CD14-positive monocyte (primary cell): Measurements from ENCODE around the gene HNMT. TPM values are rescaled to one million over a fixed set of nuclear protein-coding genes. Genes with fewer than 3 reads are reported as not detected.

Experiments used
- DNase-seq, 3 donors: peaks; one replicate each; pipeline ENCODE4 v3.0.0-alpha.2; 2011 to 2022
- H2AFZ ChIP-seq: 2 replicates; pipeline ENCODE4 v1.6.0; 2012; ENCODE audit warnings: mild to moderate bottlenecking, low read depth, low read length, inconsistent platforms; ENCODE audit not compliant: insufficient read depth, poor library complexity, severe bottlenecking
- H3K27ac ChIP-seq, 2 donors: 1 replicate in 1 of 2; 2 replicates in 1 of 2; pipeline ENCODE4 v1.5.1; 2012 to 2013; ENCODE audit warnings: low read length in 2 of 2, control low read depth in 1 of 2, inconsistent platforms in 1 of 2, low read depth in 1 of 2, mild to moderate bottlenecking in 1 of 2
- H3K27me3 ChIP-seq, 2 donors: one replicate each; pipeline versions ENCODE4 v1.6.0 to v1.6.1; 2011 to 2013; ENCODE audit warnings: low read length in 2 of 2; ENCODE audit not compliant: control insufficient read depth in 2 of 2, insufficient read depth in 2 of 2
- H3K36me3 ChIP-seq, 2 donors: replicated peaks in 1 of 2; 1 replicate in 1 of 2; 2 replicates in 1 of 2; pipeline versions ENCODE4 v1.5.1 to v1.6.1; 2012 to 2013; ENCODE audit warnings: low read length in 2 of 2, control low read depth in 1 of 2, inconsistent platforms in 1 of 2, mild to moderate bottlenecking in 1 of 2; ENCODE audit not compliant: insufficient read depth in 2 of 2, control insufficient read depth in 1 of 2
- H3K4me1 ChIP-seq, 2 donors: 1 replicate in 1 of 2; 2 replicates in 1 of 2; pipeline versions ENCODE4 v1.5.1 to v1.6.1; 2012 to 2013; ENCODE audit warnings: low read length in 2 of 2, control low read depth in 1 of 2, inconsistent platforms in 1 of 2, mild to moderate bottlenecking in 1 of 2, moderate library complexity in 1 of 2; ENCODE audit not compliant: insufficient read depth in 2 of 2, control insufficient read depth in 1 of 2
- H3K4me2 ChIP-seq: replicated peaks from 2 replicates; pipeline ENCODE3; 2012; ENCODE audit warnings: low read length, moderate library complexity, mild to moderate bottlenecking; ENCODE audit not compliant: poor library complexity, severe bottlenecking; ENCODE audit errors: extremely low read depth
- H3K4me3 ChIP-seq, 3 experiments: fragments of 200-600 bp in 1 of 3; sonication (generic) in 1 of 3; replicated peaks in 1 of 3; 1 replicate in 2 of 3; 2 replicates in 1 of 3; pipeline ENCODE4 v1.5.1; 2011 to 2013; ENCODE audit warnings: low read length in 3 of 3, mild to moderate bottlenecking in 3 of 3, control low read depth in 2 of 3, low read depth in 2 of 3, inconsistent platforms in 1 of 3, moderate library complexity in 1 of 3
- H3K79me2 ChIP-seq: 2 replicates; pipeline ENCODE4 v1.6.0; 2012; ENCODE audit warnings: mild to moderate bottlenecking, control low read depth, inconsistent platforms, low read length, moderate library complexity; ENCODE audit not compliant: insufficient read depth
- H3K9ac ChIP-seq: 2 replicates; pipeline ENCODE4 v1.6.0; 2017; ENCODE audit warnings: low read length, mild to moderate bottlenecking; ENCODE audit not compliant: insufficient read depth, poor library complexity, severe bottlenecking
- H3K9me3 ChIP-seq, 2 donors: replicated peaks in 1 of 2; 1 replicate in 1 of 2; 2 replicates in 1 of 2; pipeline versions ENCODE4 v1.5.1 to v1.6.1; 2012 to 2013; ENCODE audit warnings: low read length in 2 of 2, control low read depth in 1 of 2; ENCODE audit not compliant: control insufficient read depth in 1 of 2, insufficient read depth in 1 of 2
- H4K20me1 ChIP-seq: 2 replicates; pipeline ENCODE4 v1.6.0; 2012; ENCODE audit warnings: mild to moderate bottlenecking, low read length, control low read depth, moderate library complexity; ENCODE audit not compliant: insufficient read depth
- H3K27ac Mint-ChIP-seq, 7 donors: one replicate each; pipeline ENCODE4 v1.8.0; 2020; ENCODE audit warnings: mild to moderate bottlenecking in 7 of 7, mixed read lengths in 7 of 7, moderate library complexity in 6 of 7, inconsistent platforms in 2 of 7
- H3K27me3 Mint-ChIP-seq, 3 donors: one replicate each; pipeline ENCODE4 v1.8.0; 2021 to 2022; ENCODE audit warnings: low read depth in 3 of 3, mild to moderate bottlenecking in 3 of 3, mixed read lengths in 3 of 3, moderate library complexity in 3 of 3, inconsistent platforms in 1 of 3
- H3K36me3 Mint-ChIP-seq, 2 donors: one replicate each; pipeline ENCODE4 v1.8.0; 2020; ENCODE audit warnings: mixed read lengths in 2 of 2, inconsistent platforms in 1 of 2, mild to moderate bottlenecking in 1 of 2
- H3K4me1 Mint-ChIP-seq: one replicate; pipeline ENCODE4 v1.8.0; 2020; ENCODE audit warnings: mild to moderate bottlenecking, mixed read lengths
- H3K4me3 Mint-ChIP-seq, 2 donors: one replicate each; pipeline ENCODE4 v1.8.0; 2020; ENCODE audit warnings: mild to moderate bottlenecking in 2 of 2, mixed read lengths in 2 of 2, moderate library complexity in 1 of 2
- H3K9me3 Mint-ChIP-seq, 7 donors: one replicate each; pipeline ENCODE4 v1.8.0; 2020 to 2022; ENCODE audit warnings: mixed read lengths in 7 of 7, mild to moderate bottlenecking in 6 of 7, moderate library complexity in 6 of 7, inconsistent platforms in 2 of 7
- CTCF ChIP-seq: fragments of 200-600 bp; IDR thresholded peaks from one replicate; pipeline ENCODE4 v1.8.0; 2022; ENCODE audit warnings: antibody characterized with exemption, mild to moderate bottlenecking
- WGBS: methylation state at CpG from one replicate; pipeline ENCODE4 v1.1.5; 2013; ENCODE audit warnings: missing lambda C conversion rate; ENCODE audit not compliant: insufficient coverage; 5-methylcytosine and 5-hydroxymethylcytosine counted together
- intact Hi-C, 2 donors: fragments of 100-400 bp; cut with micrococcal nuclease; formaldehyde crosslinking; loops; one replicate each; pipeline versions ENCODE4 v1.15.0 to v1.15.1; 2023
- polyA plus RNA-seq, 3 donors: library from polyadenylated mRNA; depleted of rRNA in 1 of 3; unstranded in 2 of 3; stranded (reverse) in 1 of 3; fragments of 300-500 nt in 2 of 3; fragments of >200 nt in 1 of 3; fragmentation: Illumina TruSeq in 2 of 3; gene quantifications; 1 replicate in 2 of 3; 2 replicates in 1 of 3; pipeline ENCODE4 v1.2.3, GENCODE V29; 2012 to 2021

Gene HNMT
- polyA plus RNA-seq, 3 donors, result 83.0 to 118 (median 109) TPM

GRCh38 chr2:137998503-137998902 lies 34.2 kb downstream of the HNMT start:
- Histone ChIP-seq H3K4me1 (no peaks in the 10 kb centered on the region), H3K27me3 (no peaks in the 10 kb centered on the region), H4K20me1 (peaks cover 13% of the 10 kb centered on the region), H3K4me3 (no peak overlapping the region), H3K9me3 (peaks cover 5 to 14% of the 10 kb centered on the region in 2 donors), H2AFZ (no peak overlapping the region), H3K79me2 (no peaks in the 10 kb centered on the region), H3K36me3 (peaks cover 28 to 34% of the 10 kb centered on the region in 2 donors), H3K27ac (no peak overlapping the region), H3K4me2 (no peak overlapping the region), H3K9ac (no peak overlapping the region)
- Mint-ChIP-seq H3K4me1 (no peaks in the 10 kb centered on the region), H3K9me3 (peaks cover 23 to 37% (median 28%) of the 10 kb centered on the region in 7 donors), H3K4me3 (no peak overlapping the region), H3K36me3 (peaks cover 30 to 44% of the 10 kb centered on the region in 2 donors), H3K27me3 (peaks cover 0 to under 1% (median 0%) of the 10 kb centered on the region in 3 donors), H3K27ac (no peak overlapping the region)
- DNase-seq, result no peak
- TF ChIP-seq CTCF, result no peak
- no CpG with 5 or more reads among the region's 1 CpG for WGBS
- intact Hi-C loops, result no loop called here

- WGBS, result 90% methylated on average over 1 of the region's 1 CpG
- peaks cover 38 to 52% of the 10 kb centered on the region in 2 donors for H3K36me3 Mint-ChIP-seq
- no peaks in the 10 kb centered on the region for H3K79me2 ChIP-seq
- no peaks in the 10 kb centered on the region for H3K27me3 Mint-ChIP-seq
- no peak overlapping the region for H3K9ac ChIP-seq
- TF ChIP-seq CTCF, result no peak
- no peak overlapping the region for H3K4me2 ChIP-seq
- no peak overlapping the region for H3K4me3 ChIP-seq
- no peaks in the 10 kb centered on the region for H3K4me1 ChIP-seq
- no peak overlapping the region for H3K27ac ChIP-seq
- peaks cover 18 to 29% (median 21%) of the 10 kb centered on the region in 7 donors for H3K9me3 Mint-ChIP-seq
- peaks cover 0 to 7% of the 10 kb centered on the region in 2 donors for H3K9me3 ChIP-seq
- H3K36me3 ChIP-seq, result peaks cover 35 to 42% of the 10 kb centered on the region in 2 donors
- H3K4me1 Mint-ChIP-seq, result no peaks in the 10 kb centered on the region
- no peak for DNase-seq
- intact Hi-C loops, result no loop called here
- H3K27ac Mint-ChIP-seq, result no peak overlapping the region
- H3K27me3 ChIP-seq, result no peaks in the 10 kb centered on the region
- H2AFZ ChIP-seq, result no peak overlapping the region
- H3K4me3 Mint-ChIP-seq, result no peak overlapping the region
- H4K20me1 ChIP-seq, result peaks cover 13% of the 10 kb centered on the region
These were observed 35.0 kb downstream of the HNMT start for GRCh38 chr2:137999273-137999672.
